SK-N-SH treated with all-trans-retinoic acid at 6 μM for 48 hours (cell line): ENCODE results near the gene FCHSD2.

ENCODE experiments used
- CREB5 ChIP-seq: fragments of 250-450 bp; sonication (Bioruptor Pico); IDR thresholded peaks from 2 replicates; pipeline ENCODE4 v1.5.1; 2020; ENCODE audit warnings: low read depth, mild to moderate bottlenecking, moderate library complexity
- ESRRG ChIP-seq: fragments of 250-450 bp; sonication (Bioruptor Pico); IDR thresholded peaks from 2 replicates; pipeline ENCODE4 v1.6.1; 2021; ENCODE audit warnings: mild to moderate bottlenecking
- ISL1 ChIP-seq: fragments of 250-450 bp; sonication (Bioruptor Pico); IDR thresholded peaks from 2 replicates; pipeline ENCODE4 v2.1.2; 2022; ENCODE audit warnings: mild to moderate bottlenecking, moderate library complexity
- OSR1 ChIP-seq: fragments of 250-450 bp; sonication (Bioruptor Pico); IDR thresholded peaks from 2 replicates; pipeline ENCODE4 v1.8.0; 2022; ENCODE audit warnings: moderate library complexity, mild to moderate bottlenecking, inconsistent platforms
- PATZ1 ChIP-seq: fragments of 250-450 bp; sonication (Bioruptor Pico); IDR thresholded peaks from 2 replicates; pipeline ENCODE4 v1.8.0; 2020; ENCODE audit warnings: mild to moderate bottlenecking, moderate library complexity, borderline replicate concordance
- TCF4 ChIP-seq: fragments of 250-450 bp; sonication (Bioruptor Pico); IDR thresholded peaks from 2 replicates; pipeline ENCODE4 v1.8.0; 2021; ENCODE audit warnings: mild to moderate bottlenecking, moderate library complexity, borderline replicate concordance
- ZC3H10 ChIP-seq: fragments of 250-450 bp; sonication (Bioruptor Pico); IDR thresholded peaks from 2 replicates; pipeline ENCODE4 v1.5.1; 2021; ENCODE audit warnings: mild to moderate bottlenecking, moderate library complexity
- ZFP30 ChIP-seq: fragments of 450-650 bp; formaldehyde crosslinking; IDR thresholded peaks from 2 replicates; pipeline ENCODE4 v1.5.0; 2022; ENCODE audit warnings: mild to moderate bottlenecking, moderate library complexity
- ZNF565 ChIP-seq: fragments of 450-650 bp; formaldehyde crosslinking; conservative IDR thresholded peaks from 2 replicates; pipeline ENCODE4 v1.5.0; 2020; ENCODE audit warnings: low read depth, mild to moderate bottlenecking, moderate library complexity
- ZNF8 ChIP-seq: fragments of 450-650 bp; formaldehyde crosslinking; IDR thresholded peaks from 2 replicates; pipeline ENCODE4 v1.5.0; 2020; ENCODE audit warnings: mild to moderate bottlenecking, moderate library complexity
- TF ChIP-seq, protein P1 (sequence below): fragments of 250-450 bp; sonication (Bioruptor Pico); IDR thresholded peaks from 2 replicates; pipeline ENCODE4 v1.8.0; 2021; ENCODE audit warnings: low read depth, mild to moderate bottlenecking, moderate library complexity, borderline replicate concordance

GRCh38 chr11:73152861-73153483 lies 10.9 kb upstream of the FCHSD2 start:
- no peak for TF ChIP-seq TCF4 (CRISPR knock-in tag)
- TF ChIP-seq, protein P1, sequence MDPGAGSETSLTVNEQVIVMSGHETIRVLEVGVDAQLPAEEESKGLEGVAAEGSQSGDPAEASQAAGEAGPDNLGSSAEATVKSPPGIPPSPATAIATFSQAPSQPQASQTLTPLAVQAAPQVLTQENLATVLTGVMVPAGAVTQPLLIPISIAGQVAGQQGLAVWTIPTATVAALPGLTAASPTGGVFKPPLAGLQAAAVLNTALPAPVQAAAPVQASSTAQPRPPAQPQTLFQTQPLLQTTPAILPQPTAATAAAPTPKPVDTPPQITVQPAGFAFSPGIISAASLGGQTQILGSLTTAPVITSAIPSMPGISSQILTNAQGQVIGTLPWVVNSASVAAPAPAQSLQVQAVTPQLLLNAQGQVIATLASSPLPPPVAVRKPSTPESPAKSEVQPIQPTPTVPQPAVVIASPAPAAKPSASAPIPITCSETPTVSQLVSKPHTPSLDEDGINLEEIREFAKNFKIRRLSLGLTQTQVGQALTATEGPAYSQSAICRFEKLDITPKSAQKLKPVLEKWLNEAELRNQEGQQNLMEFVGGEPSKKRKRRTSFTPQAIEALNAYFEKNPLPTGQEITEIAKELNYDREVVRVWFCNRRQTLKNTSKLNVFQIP = no peak
- TF ChIP-seq CREB5 = no peak
- TF ChIP-seq PATZ1 (CRISPR knock-in tag) = no peak
- no peak for TF ChIP-seq ZFP30 (CRISPR knock-in tag)
- no peak for TF ChIP-seq ESRRG (CRISPR knock-in tag)
- no peak for TF ChIP-seq ZNF8 (CRISPR knock-in tag)
- no peak for TF ChIP-seq ZNF565 (CRISPR knock-in tag)
- TF ChIP-seq ISL1 (CRISPR knock-in tag) = no peak
- no peak for TF ChIP-seq ZC3H10
- TF ChIP-seq OSR1 (CRISPR knock-in tag) = no peak
